RWPE1 (cell line): Measurements from ENCODE around the gene DCANP1.
A peak's percentile ranks its signal among the peaks of the same experiment; 100 is the strongest.
"Not testable (repeated sequence)": the region's sequence is repeated elsewhere in the genome, so short reads cannot be mapped to it uniquely, and the experiment has no call there.

ENCODE experiments used
- CTCF ChIA-PET: fragments of 350-600 bp; sonication (Branson Sonifier 250); formaldehyde crosslinking; extraction: SDS; loops from one replicate; lab custom pipeline; 2021; lab: Yijun Ruan, JAX
- POLR2A ChIA-PET: fragments of 400-600 bp; formaldehyde crosslinking; extraction: SDS; loops from one replicate; lab custom pipeline; 2020; ENCODE audit warnings: antibody characterized with exemption; ENCODE audit not compliant: low non-redundant PET; lab: Yijun Ruan, JAX
- DNase-seq: peaks from one replicate; pipeline ENCODE4 v3.0.0; 2012; ENCODE audit warnings: low spot score
- H3K27ac ChIP-seq: fragments of 450-650 bp; 2 replicates; pipeline ENCODE4 v1.5.1; 2017
- TF ChIP-seq, protein P1 (sequence below): fragments of 450-650 bp; conservative IDR thresholded peaks from 2 replicates; pipeline ENCODE4 v1.5.1; 2017; ENCODE audit warnings: low read depth, mild to moderate bottlenecking

DCANP1 gene, protein sequence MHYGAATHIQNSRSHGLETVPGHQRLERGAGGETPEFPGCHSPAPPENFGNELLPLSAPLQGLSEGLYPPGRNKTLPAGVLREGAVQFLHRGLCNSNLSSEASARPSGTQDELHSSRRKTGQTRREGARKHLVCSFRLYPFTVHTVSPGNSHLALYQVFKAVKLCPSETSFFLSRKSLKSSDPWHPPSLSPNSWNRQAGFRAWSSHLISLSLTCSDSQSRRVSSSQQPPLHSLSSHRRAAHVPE

GRCh38 chr5:135447298-135447929, at the start of gene DCANP1:
DCANP1 (minus strand) TSS chr5:135447348; CDS start chr5:135447108, 240 bp downstream.
- no peak for DNase-seq
- CTCF ChIA-PET: interaction anchor here (1.0 to 1.8 kb wide), 3 partner anchors 9 to 119 kb away, joined by 3 to 7 read pairs (median 6); no protein-coding TSS in a partner anchor
- POLR2A ChIA-PET: interaction anchor here (0.8 kb wide), 1 partner anchor 14 kb away, joined by 3 read pairs; no protein-coding TSS in a partner anchor
- TF ChIP-seq, protein P1, sequence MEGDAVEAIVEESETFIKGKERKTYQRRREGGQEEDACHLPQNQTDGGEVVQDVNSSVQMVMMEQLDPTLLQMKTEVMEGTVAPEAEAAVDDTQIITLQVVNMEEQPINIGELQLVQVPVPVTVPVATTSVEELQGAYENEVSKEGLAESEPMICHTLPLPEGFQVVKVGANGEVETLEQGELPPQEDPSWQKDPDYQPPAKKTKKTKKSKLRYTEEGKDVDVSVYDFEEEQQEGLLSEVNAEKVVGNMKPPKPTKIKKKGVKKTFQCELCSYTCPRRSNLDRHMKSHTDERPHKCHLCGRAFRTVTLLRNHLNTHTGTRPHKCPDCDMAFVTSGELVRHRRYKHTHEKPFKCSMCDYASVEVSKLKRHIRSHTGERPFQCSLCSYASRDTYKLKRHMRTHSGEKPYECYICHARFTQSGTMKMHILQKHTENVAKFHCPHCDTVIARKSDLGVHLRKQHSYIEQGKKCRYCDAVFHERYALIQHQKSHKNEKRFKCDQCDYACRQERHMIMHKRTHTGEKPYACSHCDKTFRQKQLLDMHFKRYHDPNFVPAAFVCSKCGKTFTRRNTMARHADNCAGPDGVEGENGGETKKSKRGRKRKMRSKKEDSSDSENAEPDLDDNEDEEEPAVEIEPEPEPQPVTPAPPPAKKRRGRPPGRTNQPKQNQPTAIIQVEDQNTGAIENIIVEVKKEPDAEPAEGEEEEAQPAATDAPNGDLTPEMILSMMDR: no peak
- H3K27ac ChIP-seq: no peak within 1 kb of the TSS

DNA sequence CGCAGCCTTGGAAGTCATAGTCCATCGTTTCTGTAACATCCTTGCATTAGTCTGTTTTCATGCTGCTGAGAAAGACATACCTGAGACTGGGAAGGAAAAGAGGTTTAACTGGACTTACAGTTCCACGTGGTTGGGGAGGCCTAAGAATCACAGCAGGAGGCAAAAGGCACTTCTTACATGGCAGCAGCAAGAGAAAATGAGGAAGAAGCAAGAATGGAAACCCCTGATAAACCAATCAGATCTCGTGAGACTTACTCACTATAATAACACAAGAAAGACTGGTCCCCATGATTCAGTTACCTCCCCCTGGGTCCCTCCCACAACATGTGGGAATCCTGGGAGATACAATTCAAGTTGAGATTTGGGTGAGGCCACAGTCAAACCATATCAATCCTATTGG, 48.4 kb upstream of the DCANP1 start:
- peak overlapping the region; percentile 98 for H3K27ac ChIP-seq
- CTCF ChIA-PET: interaction anchor here (0.7 kb wide), 1 partner anchor 1737 kb away, joined by 3 read pairs; no protein-coding TSS in a partner anchor
- DNase-seq, POLR2A ChIA-PET: not testable (repeated sequence)

DNA sequence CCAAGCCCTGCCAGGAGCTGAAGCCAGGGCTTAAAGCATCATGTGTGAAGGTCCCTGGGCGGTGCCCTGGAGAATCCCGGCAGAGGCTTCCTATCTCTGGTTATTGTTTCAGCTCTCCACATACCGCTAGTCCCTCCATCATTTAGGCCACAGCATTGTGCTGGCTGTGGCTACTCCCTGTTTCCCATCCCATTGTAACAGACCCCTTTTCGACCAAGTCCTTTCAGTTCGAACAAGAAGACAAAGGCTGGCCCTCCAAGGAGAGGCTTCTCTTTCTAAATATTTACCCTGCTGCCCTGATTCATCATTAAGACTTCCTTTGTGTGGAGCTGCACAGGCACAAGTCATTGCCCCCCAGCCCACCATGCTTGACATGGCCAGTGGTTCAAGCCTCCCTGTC, 47.0 kb upstream of the DCANP1 start:
- H3K27ac ChIP-seq: peak overlapping the region; percentile 98
- POLR2A ChIA-PET: no interaction called here
- CTCF ChIA-PET: interaction anchor here (0.7 to 1.1 kb wide), 2 partner anchors 15 to 31 kb away, joined by 4 to 8 read pairs; no protein-coding TSS in a partner anchor
- DNase-seq: no peak
- TF ChIP-seq, protein P1: no peak

- H3K27ac ChIP-seq: peak overlapping the region; percentile 98
- ChIA-PET POLR2A (no interaction called here), CTCF (interaction anchor here (1.0 to 1.1 kb wide), 2 partner anchors 16 to 31 kb away, joined by 3 to 8 read pairs; no protein-coding TSS in a partner anchor)
- DNase-seq: peak; percentile 92
- TF ChIP-seq, protein P1: no peak
These were observed 46.4 kb upstream of the DCANP1 start for GRCh38 chr5:135493406-135494180.

DNA sequence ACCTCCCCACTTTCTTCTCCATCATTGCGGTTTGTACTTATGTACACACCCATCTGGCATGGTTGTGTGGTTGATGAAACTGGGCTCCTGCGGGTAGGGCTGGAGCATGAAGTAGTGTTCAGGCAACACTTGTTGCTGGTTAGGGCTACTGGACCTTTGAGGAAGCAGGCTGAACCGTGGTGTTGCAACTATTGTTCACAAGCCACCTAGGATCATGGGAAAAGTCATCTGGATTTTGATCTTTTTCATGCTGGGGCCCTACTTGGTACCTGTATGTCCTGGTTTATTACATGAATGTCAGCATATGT, 45.1 kb upstream of the DCANP1 start:
- ChIA-PET CTCF (interaction anchor here (0.6 to 1.4 kb wide), 5 partner anchors 12 to 60 kb away, joined by 3 to 10 read pairs (median 3); no protein-coding TSS in a partner anchor), POLR2A (no interaction called here)
- TF ChIP-seq, protein P1: no peak
- peak; percentile 78 for DNase-seq
- peak overlapping the region; percentile 98 for H3K27ac ChIP-seq

GRCh38 chr5:135491552-135492318, 44.6 kb upstream of the DCANP1 start:
- peak overlapping the region; percentile 98 for H3K27ac ChIP-seq
- TF ChIP-seq, protein P1: no peak
- CTCF ChIA-PET: interaction anchor here (0.6 to 1.4 kb wide), 6 partner anchors 11 to 136 kb away, joined by 3 to 10 read pairs (median 3); no protein-coding TSS in a partner anchor
- peak; percentile 98 for DNase-seq
- POLR2A ChIA-PET: no interaction called here
